LNCaP clone FGC (cell line): ENCODE results near the gene VPS37C.

Experiments used
- DNase-seq: peaks from one replicate; pipeline ENCODE4 v3.0.0-alpha.2; 2011; ENCODE audit warnings: low read depth
- H3K4me3 ChIP-seq: 2 replicates; pipeline ENCODE4 v1.5.1; 2011; ENCODE audit warnings: mild to moderate bottlenecking, low read depth, low read length, control low read depth
- TF ChIP-seq, protein P1 (sequence below): IDR thresholded peaks from 2 replicates; pipeline ENCODE4 v1.5.1; 2012; ENCODE audit warnings: mild to moderate bottlenecking; ENCODE audit not compliant: control insufficient read depth, insufficient read depth; ENCODE audit errors: extremely low read depth

Gene VPS37C

DNA sequence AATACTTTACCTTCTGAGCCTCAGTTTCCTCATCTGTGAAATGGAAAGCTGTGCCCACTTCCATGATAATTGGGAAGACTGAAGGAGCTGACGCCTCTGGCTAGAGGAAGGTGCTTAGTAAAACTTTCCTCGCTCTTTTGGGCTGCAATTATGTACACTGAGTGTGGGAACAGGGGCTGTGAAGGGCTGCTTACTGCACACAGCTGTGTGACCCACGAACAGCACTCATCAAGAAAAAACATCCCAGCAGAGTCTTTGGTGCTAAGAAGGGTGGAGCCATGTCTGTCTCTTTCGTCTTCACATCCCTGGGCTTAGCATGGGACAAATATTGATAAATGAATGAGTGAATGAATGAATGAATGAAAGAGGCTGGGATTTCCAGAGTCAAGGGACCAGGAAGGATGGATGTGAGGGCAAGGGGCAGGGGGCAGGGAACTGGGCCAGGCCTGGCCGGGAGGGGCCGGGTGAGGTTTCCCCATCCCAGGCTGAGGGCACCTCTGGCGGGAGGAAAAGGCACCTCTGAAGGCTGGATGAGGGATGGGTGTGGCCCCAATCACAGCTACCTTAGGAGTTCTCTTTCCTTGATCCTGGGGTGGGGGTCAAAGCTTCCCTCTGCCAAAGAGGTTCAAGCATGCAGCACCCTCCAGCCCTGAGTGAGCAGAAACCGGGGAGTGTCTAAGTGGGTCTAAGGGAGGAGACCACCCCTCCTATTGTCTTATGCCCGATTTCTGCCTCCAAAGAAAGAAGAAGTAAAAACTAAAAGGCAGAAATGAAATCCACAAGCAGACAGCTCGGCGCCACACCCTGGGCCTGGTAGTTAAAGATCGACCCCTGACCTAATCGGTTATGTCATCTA lies 68.1 kb downstream of the VPS37C start:
- TF ChIP-seq, protein P1, sequence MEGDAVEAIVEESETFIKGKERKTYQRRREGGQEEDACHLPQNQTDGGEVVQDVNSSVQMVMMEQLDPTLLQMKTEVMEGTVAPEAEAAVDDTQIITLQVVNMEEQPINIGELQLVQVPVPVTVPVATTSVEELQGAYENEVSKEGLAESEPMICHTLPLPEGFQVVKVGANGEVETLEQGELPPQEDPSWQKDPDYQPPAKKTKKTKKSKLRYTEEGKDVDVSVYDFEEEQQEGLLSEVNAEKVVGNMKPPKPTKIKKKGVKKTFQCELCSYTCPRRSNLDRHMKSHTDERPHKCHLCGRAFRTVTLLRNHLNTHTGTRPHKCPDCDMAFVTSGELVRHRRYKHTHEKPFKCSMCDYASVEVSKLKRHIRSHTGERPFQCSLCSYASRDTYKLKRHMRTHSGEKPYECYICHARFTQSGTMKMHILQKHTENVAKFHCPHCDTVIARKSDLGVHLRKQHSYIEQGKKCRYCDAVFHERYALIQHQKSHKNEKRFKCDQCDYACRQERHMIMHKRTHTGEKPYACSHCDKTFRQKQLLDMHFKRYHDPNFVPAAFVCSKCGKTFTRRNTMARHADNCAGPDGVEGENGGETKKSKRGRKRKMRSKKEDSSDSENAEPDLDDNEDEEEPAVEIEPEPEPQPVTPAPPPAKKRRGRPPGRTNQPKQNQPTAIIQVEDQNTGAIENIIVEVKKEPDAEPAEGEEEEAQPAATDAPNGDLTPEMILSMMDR, result no peak
- no peak for DNase-seq
- H3K4me3 ChIP-seq, result no peak overlapping the region

DNA sequence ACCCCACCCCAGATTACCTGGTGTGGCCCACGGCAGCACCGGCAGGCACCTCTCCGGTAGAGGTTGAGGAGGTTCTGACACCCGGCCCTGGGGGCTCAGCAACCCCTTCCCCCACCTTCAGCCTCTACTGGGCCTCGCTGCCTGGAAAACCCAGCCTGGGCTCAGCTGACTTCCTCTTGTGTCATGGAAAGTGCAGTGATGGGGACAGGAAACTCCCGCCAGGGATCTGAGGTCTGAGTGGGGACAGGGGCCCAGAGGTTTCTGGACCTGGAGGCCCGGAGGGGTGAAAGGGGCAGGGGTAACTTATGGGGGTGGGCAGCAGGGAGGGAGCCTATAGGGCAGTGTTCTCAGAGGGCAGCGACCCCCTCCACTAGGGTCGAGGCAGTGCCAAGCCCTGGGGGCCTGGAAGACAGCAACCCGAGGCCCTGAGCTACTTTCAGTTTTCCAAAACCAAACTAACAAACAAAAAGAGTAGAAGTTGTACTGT lies 68.9 kb downstream of the VPS37C start:
- H3K4me3 ChIP-seq, result no peak overlapping the region
- no peak for DNase-seq
- TF ChIP-seq, protein P1, result no peak

DNA sequence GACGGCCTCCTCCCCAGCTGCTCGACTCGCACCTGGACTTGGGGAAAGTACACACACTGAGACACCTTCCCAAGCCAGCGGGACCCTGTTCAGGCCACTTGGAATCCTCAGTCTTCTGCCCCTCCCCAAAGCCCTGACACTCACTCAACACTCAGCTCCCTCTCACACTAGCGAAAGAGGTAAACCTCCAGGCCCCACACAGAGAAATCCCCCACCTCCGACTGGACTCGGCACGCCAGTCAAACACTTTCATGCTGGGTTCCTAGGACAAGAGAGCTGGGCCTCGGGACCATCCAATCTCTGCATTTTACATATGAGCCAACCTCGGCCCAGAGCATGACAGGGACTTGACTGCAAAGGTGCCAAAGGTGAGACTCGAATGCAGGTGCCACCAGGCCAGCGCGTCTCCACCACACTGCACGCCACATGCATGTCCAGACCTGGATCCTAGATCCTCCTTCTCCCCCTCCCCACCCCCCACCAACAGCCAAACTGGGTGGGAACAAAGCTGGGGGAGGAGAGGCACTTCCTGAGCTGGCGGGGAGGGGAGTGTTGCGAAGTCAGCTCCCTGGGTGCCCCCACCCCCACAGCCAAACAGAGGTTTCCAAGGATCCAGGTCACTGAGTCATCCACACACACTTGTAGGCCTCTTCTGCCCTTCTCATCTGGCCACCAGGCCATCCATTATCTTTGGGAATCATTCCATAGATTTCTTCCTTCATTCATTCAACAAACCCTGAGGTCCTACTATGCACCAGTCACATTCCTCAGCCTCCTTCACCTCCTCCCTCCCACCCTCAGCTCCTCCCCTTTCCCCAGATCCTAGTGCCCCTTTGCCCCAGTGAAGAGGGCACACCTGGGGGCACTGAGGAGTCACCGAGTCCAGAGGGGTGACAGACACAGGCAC lies 69.6 kb downstream of the VPS37C start:
- H3K4me3 ChIP-seq, result no peak overlapping the region
- TF ChIP-seq, protein P1, result no peak
- no peak for DNase-seq

DNA sequence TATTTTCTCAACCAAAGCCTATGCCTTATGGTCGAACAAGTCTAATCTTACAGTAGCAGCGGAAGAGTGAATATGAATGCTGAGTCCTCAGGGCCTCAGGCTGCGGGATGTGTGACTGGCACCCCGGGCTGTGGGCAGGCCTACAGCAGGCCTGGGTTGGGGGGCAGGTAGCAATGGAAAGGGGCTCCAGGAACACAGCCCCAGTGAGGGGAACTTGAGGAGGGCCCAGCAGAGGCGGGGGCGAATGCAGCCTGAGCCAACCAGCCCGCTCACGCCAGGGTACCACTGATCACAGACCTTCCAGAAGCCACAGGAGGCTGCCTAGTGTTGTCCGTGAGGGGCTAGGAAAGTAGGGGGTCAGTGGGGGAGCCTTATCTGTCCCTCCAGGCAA lies 70.2 kb downstream of the VPS37C start:
- TF ChIP-seq, protein P1, result no peak
- no peak overlapping the region for H3K4me3 ChIP-seq
- DNase-seq, result no peak

DNA sequence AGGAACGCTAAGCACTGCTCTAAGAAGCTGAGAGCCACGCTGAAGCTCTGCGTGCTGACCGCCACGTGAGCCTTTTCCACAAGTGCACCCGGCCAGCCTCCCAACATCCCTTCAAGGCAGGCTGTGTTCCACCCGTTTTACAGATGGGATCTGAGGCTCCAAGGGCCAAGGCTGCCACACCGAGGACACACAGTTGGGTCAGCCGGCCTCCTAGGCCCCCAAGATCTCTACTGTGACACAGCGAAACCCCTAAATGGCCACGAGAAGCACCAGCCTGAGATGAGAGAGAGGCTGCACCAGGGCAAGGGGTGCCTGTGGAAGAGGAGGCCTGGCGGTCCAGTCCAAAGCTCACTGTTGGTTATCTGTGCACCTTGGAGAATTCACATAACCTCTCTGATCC lies 70.7 kb downstream of the VPS37C start:
- H3K4me3 ChIP-seq, result no peak overlapping the region
- TF ChIP-seq, protein P1, result no peak
- no peak for DNase-seq

DNA sequence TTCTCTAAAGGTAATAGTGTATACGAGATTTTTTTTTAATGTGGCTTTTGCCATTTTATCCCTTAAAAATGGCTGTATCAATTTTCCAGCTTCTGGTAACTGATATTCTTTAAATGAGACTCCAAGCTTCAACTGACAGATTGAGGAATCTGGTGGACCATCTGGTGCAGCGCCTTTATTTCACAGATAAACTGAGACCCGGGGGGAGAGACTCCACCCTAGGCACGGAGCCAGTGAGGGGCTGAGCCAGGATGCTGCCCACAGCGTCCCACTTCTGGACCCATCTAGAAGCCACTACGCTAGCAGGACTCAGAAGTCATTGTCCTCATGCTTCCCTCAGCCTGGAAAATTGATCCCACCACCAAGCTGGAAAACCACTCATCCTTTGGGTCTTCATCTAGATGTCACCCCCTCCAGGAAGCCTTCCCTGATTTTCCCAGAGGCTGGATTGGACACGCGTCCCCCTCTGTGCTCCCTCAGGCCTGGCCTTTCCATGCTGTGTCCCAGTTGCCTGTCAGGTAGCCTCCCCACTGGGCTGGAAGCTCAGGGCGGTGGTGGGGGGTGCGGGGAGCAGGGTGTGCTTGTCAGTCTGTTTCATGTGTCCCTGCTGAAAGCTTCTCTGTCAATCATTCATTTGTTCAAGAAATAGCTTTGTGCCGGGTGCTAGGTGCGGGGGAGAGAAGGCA lies 71.3 kb downstream of the VPS37C start:
- no peak overlapping the region for H3K4me3 ChIP-seq
- TF ChIP-seq, protein P1, result no peak
- DNase-seq, result no peak
